Measurements from ENCODE around the gene GIT1.

The GIT1 gene

GRCh38 chr17:29617125-29617480 is 27.7 kb upstream of the GIT1 start:
- H3K27ac ChIP-seq, result no peak overlapping the region
- no peak for DNase-seq (ENCODE audit: low read depth, low spot score)

- no peak overlapping the region for H3K27ac ChIP-seq
- no peak for DNase-seq (ENCODE audit: low read depth, low spot score)
Observed at GRCh38 chr17:29616300-29617048, 27.0 kb upstream of the GIT1 start.

- no peak overlapping the region for H3K27ac ChIP-seq
- DNase-seq (ENCODE audit: low read depth, low spot score), result no peak
Observed at GRCh38 chr17:29615492-29616299, 26.2 kb upstream of the GIT1 start.

- H3K27ac ChIP-seq, result no peak overlapping the region
- DNase-seq (ENCODE audit: low read depth, low spot score), result no peak
Observed at GRCh38 chr17:29615048-29615385, 25.6 kb upstream of the GIT1 start.

GRCh38 chr17:29614349-29615047 is 25.1 kb upstream of the GIT1 start:
- no peak overlapping the region for H3K27ac ChIP-seq

GRCh38 chr17:29613856-29614255 is 24.4 kb upstream of the GIT1 start:
- no peak for DNase-seq (ENCODE audit: low read depth, low spot score)
- no peak overlapping the region for H3K27ac ChIP-seq

More at GRCh38 chr17:29614349-29615047, 25.1 kb upstream of the GIT1 start:
- DNase-seq (ENCODE audit: low read depth, low spot score), result no peak

- DNase-seq (ENCODE audit: low read depth, low spot score), result no peak
- H3K27ac ChIP-seq, result no peak overlapping the region
Observed at GRCh38 chr17:29613352-29613837, 23.9 kb upstream of the GIT1 start.

GRCh38 chr17:29612404-29613280 is 23.2 kb upstream of the GIT1 start:
- no peak for DNase-seq (ENCODE audit: low read depth, low spot score)
- no peak overlapping the region for H3K27ac ChIP-seq

- no peak overlapping the region for H3K27ac ChIP-seq
- DNase-seq (ENCODE audit: low read depth, low spot score), result no peak
Observed at GRCh38 chr17:29612094-29612403, 22.6 kb upstream of the GIT1 start.

- H3K27ac ChIP-seq, result no peak overlapping the region
- DNase-seq (ENCODE audit: low read depth, low spot score), result no peak
Observed at GRCh38 chr17:29611351-29612093, 22.1 kb upstream of the GIT1 start.

- DNase-seq (ENCODE audit: low read depth, low spot score), result no peak
- no peak overlapping the region for H3K27ac ChIP-seq
Observed at GRCh38 chr17:29610395-29610794, 20.9 kb upstream of the GIT1 start.

GRCh38 chr17:29608986-29609385 is 19.5 kb upstream of the GIT1 start:
- DNase-seq (ENCODE audit: low read depth, low spot score), result no peak
- H3K27ac ChIP-seq, result no peak overlapping the region

- H3K27ac ChIP-seq, result no peak overlapping the region
- DNase-seq (ENCODE audit: low read depth, low spot score), result no peak
Observed at GRCh38 chr17:29607557-29608195, 18.2 kb upstream of the GIT1 start.

- H3K27ac ChIP-seq, result no peak overlapping the region
- DNase-seq (ENCODE audit: low read depth, low spot score), result no peak
Observed at GRCh38 chr17:29603109-29603674, 13.7 kb upstream of the GIT1 start.

GRCh38 chr17:29597361-29598172 is 8.1 kb upstream of the GIT1 start:
- DNase-seq (ENCODE audit: low read depth, low spot score), result no peak
- H3K27ac ChIP-seq, result no peak overlapping the region

- H3K27ac ChIP-seq, result no peak overlapping the region
- DNase-seq (ENCODE audit: low read depth, low spot score), result no peak
Observed at GRCh38 chr17:29596811-29597210, 7.4 kb upstream of the GIT1 start.

GRCh38 chr17:29595943-29596774 is 6.7 kb upstream of the GIT1 start:
- DNase-seq (ENCODE audit: low read depth, low spot score), result no peak
- no peak overlapping the region for H3K27ac ChIP-seq
